ENCODE measurements around the gene SEMA3B. TPM values are rescaled to one million over a fixed set of nuclear protein-coding genes. Genes with fewer than 3 reads are reported as not detected.

The SEMA3B gene
- total RNA-seq, 1 donor from 2014 or later: 179 TPM

GRCh38 chr3:50230104-50230793 lies 38.7 kb upstream of the SEMA3B start:
- H3K27ac Mint-ChIP-seq: no peak overlapping the region
- no peak overlapping the region for H3K4me3 Mint-ChIP-seq
- H3K36me3 Mint-ChIP-seq: no peaks in the 10 kb centered on the region
- DNase-seq (ENCODE audit: low spot score in 2 of 2, unreplicated experiment in 2 of 2): no peak
- H3K27me3 Mint-ChIP-seq (ENCODE audit: low read depth): peaks cover 2% of the 10 kb centered on the region
- peaks cover 33% of the 10 kb centered on the region for H3K4me1 Mint-ChIP-seq
- H3K9me3 Mint-ChIP-seq: no peaks in the 10 kb centered on the region
- TF ChIP-seq, protein P1, sequence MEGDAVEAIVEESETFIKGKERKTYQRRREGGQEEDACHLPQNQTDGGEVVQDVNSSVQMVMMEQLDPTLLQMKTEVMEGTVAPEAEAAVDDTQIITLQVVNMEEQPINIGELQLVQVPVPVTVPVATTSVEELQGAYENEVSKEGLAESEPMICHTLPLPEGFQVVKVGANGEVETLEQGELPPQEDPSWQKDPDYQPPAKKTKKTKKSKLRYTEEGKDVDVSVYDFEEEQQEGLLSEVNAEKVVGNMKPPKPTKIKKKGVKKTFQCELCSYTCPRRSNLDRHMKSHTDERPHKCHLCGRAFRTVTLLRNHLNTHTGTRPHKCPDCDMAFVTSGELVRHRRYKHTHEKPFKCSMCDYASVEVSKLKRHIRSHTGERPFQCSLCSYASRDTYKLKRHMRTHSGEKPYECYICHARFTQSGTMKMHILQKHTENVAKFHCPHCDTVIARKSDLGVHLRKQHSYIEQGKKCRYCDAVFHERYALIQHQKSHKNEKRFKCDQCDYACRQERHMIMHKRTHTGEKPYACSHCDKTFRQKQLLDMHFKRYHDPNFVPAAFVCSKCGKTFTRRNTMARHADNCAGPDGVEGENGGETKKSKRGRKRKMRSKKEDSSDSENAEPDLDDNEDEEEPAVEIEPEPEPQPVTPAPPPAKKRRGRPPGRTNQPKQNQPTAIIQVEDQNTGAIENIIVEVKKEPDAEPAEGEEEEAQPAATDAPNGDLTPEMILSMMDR (IDR thresholded peaks at IDR 0.05; ENCODE audit: unreplicated experiment): no peak

- Mint-ChIP-seq H3K36me3 (no peaks in the 10 kb centered on the region), H3K4me1 (peaks cover 37% of the 10 kb centered on the region), H3K4me3 (no peak overlapping the region), H3K9me3 (no peaks in the 10 kb centered on the region), H3K27me3 (ENCODE audit: low read depth) (no peaks in the 10 kb centered on the region), H3K27ac (no peak overlapping the region)
- TF ChIP-seq, protein P1 (IDR thresholded peaks at IDR 0.05; ENCODE audit: unreplicated experiment): no peak
- DNase-seq (ENCODE audit: low spot score in 2 of 2, unreplicated experiment in 2 of 2): no peak
Measured at GRCh38 chr3:50230794-50231125, 38.2 kb upstream of the SEMA3B start.

DNA sequence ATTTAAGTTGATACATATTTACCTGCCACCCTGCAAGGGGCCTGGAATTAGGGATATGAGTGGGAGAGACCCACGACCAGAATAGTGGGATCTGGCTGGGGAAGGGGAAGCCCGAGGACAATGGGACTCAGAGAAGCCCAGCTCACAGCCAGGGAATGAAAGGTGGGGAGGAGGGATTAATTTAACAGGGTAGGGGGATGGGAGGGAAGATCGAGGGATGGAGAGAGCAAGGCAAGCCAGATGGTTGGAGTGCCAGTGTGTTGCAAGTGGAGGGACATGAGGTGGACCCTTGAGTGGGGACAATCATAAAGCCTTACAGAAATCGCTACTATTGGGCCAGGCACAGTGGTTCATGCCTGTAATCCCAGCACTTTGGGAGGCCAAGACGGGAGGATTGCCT lies 37.4 kb upstream of the SEMA3B start:
- Mint-ChIP-seq H3K4me3 (no peak overlapping the region), H3K4me1 (peaks cover 33% of the 10 kb centered on the region), H3K27me3 (ENCODE audit: low read depth) (no peaks in the 10 kb centered on the region), H3K27ac (no peak overlapping the region), H3K9me3 (no peaks in the 10 kb centered on the region), H3K36me3 (no peaks in the 10 kb centered on the region)
- TF ChIP-seq, protein P1 (IDR thresholded peaks at IDR 0.05; ENCODE audit: unreplicated experiment): no peak
- DNase-seq (ENCODE audit: low spot score in 2 of 2, unreplicated experiment in 2 of 2): no peak

GRCh38 chr3:50232303-50232702 lies 36.6 kb upstream of the SEMA3B start:
- no peak for DNase-seq (ENCODE audit: low spot score in 2 of 2, unreplicated experiment in 2 of 2)
- TF ChIP-seq, protein P1 (IDR thresholded peaks at IDR 0.05; ENCODE audit: unreplicated experiment): no peak
- no peak overlapping the region for H3K4me3 Mint-ChIP-seq
- no peaks in the 10 kb centered on the region for H3K9me3 Mint-ChIP-seq
- peaks cover 32% of the 10 kb centered on the region for H3K4me1 Mint-ChIP-seq
- H3K27ac Mint-ChIP-seq: peak overlapping the region; percentile 12
- no peaks in the 10 kb centered on the region for H3K36me3 Mint-ChIP-seq
- no peaks in the 10 kb centered on the region for H3K27me3 Mint-ChIP-seq (ENCODE audit: low read depth)

DNA sequence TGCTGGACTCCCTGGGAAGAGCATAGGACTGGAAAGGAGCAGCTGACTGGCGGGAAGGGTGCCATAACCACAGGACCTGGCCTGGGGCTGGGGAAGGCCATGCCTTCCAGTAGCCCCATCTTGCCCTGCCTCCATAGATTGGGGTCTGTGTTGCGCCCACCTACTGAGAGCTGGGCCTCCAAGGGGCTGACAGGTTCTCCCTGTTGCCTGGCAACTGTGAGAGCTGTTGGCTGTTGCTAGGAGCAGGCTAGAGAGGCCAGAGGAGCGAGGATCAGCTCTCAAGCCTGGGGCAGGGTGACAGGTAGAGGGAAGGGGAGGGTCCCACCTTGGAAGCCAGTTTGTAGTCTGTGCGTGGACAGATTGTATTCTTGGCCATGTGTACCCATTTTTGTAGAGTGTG lies 35.8 kb upstream of the SEMA3B start:
- Mint-ChIP-seq H3K4me1 (peaks cover 33% of the 10 kb centered on the region), H3K36me3 (no peaks in the 10 kb centered on the region), H3K27ac (no peak overlapping the region), H3K27me3 (ENCODE audit: low read depth) (no peaks in the 10 kb centered on the region), H3K9me3 (no peaks in the 10 kb centered on the region), H3K4me3 (no peak overlapping the region)
- TF ChIP-seq, protein P1 (IDR thresholded peaks at IDR 0.05; ENCODE audit: unreplicated experiment): no peak
- DNase-seq (ENCODE audit: low spot score in 2 of 2, unreplicated experiment in 2 of 2): no peak

Data from mesothelial cell of epicardium (in vitro differentiated cells).